Activated CD8-positive, alpha-beta memory T cell treated with anti-CD3 and anti-CD28 coated beads, Interleukin-2, amount 50 U/mL, for 24 hours (primary cell): ENCODE results near the gene AFTPH.

Experiments used
- DNase-seq: peaks from one replicate; pipeline ENCODE4 v3.0.0-alpha.2; 2020; ENCODE audit errors: extremely low read depth

The AFTPH gene

DNA sequence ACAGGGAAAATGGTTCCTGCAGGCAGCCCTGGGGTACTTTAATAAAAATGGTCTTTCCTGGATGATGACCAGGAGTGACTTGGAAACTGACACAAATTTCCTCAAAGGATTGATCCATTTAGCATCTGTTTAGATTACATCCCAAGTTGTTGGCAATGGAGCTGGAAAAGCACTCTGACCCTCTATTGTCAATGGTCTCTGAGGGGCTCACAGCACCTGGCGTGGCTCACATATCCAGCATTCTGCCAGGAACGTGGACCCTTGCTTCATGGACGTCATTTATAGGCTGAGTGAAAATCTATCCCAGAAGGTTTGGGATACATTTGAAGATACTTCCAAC lies 85.8 kb downstream of the AFTPH start:
- no peak for DNase-seq

DNA sequence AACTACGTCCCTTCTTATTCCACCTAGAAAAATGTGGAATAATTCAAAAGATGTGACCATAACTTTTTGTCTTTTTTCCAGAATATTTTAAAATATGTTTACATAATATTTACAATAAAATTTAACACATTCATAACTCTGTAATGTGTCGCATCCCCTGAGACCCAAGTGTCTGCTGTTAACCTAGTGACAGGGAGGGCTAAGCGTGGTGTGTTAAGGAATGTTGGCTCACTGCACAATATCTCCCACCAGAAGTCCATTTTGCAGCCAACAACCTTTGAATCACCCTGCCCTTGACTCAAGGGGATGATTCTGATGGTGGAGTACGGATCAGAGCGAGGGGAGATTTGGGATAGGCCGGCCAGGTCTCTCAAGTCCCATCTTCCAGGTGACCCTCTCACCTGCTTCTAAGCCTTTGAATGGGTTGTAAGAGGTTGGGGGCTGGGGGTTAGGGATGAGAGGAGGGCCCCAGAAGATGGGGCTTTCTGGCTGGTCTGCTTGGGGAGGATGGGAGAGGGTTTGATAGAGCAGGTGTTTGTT lies 86.3 kb downstream of the AFTPH start:
- DNase-seq = no peak

DNA sequence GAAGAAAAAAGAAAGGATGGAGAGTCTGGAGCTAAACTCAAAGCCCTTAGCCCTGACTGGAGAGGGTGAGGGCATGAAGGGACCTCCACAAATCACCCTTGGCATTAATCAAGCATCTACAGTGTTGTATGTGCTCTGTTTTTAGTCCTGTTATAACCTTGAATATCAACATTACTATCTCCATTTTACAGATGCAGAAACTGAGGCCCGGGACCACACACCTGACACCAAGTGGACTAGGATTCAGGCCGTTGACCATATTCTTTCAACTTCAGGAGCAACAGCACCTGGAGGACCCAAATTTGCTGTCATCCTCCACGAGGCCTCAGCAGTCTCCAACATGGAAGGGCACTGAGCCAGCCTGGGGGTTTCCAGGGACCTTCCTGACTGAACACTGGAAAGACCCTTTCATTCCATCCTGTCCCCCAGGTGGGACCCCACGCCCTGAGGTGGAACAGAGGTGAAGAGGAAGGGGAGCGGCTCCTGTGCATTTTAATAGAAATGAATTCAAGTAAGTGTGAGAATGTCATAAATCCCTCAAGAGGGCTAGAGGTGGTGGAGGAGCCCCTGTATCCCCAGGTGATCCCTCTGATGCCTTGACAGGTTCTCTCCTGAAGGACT lies 88.6 kb downstream of the AFTPH start:
- DNase-seq = no peak

DNA sequence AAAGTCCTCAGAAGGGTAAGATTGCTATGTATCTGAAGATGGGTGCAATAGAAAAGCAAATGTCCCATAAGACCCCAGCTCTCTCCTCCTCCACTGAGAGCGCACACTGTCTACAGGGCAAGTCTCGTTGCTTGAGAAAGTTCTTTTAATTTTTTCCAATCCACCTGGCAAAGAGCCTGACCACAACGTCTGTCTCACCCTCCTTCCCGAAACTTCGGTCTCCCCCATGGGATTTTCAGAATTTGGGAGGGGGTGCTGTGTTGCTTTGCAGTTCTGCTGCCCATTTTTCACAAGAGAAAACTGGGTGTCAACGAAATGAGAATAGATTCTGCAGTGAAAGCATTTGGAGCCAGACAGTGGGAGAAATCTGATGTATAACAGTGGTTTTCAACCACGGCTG lies 89.1 kb downstream of the AFTPH start:
- no peak for DNase-seq

DNA sequence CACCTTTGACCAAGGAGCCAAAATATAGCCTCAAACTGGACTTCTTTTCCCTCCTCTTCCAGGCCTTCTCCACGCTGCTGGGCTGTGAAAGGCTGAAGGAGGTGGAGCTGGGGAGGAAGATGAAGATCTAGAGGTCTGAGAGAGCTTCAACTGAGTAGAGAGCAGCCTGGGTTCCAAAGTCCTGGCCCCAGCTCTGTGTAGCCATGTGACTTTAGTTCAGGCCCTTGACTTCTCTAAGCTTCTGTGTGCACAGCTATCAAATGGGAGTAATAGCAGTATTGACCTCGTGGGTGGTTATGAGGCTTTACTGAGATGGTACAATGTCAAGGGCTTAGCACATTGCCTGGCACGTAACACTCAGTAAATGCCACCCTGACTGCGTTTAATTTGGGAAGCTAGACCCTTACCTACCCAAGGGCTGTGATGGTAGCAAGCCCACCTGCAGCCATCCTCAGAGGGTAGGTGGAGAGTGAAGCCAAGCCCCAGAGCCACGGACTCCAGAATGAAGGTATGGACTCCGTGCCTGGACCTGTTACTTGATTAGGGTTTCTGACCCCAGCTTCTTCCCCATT lies 91.2 kb downstream of the AFTPH start:
- DNase-seq = no peak

DNA sequence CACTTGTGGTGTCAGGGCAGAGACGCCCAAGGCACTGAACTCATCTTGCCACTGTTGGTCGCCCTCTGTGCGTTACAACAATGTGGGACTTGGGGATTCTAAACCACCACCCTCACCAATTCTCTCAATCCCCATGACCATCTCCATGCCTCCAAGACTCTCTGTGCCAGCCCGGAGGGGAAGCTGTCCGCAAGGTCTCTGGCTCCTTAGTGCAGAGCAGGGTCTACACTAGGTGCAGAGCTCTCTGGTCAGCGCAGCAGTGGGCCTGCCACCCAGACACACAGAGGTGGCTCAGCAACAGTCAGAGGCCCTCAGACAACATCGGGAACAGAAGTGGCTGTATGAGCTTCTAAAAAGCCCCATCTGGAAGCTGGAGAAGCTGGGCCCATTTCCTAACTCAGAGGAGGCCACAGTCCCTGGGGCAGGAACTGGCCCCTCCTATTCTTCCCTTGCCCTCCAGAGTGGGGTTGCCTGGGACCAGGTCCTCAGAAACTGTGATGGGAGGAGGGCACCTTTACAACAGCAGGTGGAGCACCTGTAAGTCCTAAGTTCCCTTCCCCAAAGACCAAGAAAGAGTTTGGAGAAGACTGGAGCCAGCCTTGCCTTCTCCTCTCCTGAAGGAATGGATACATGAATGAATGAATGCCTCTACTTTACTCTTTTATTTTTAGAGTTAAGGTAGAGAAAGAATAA lies 91.9 kb downstream of the AFTPH start:
- DNase-seq = no peak

DNA sequence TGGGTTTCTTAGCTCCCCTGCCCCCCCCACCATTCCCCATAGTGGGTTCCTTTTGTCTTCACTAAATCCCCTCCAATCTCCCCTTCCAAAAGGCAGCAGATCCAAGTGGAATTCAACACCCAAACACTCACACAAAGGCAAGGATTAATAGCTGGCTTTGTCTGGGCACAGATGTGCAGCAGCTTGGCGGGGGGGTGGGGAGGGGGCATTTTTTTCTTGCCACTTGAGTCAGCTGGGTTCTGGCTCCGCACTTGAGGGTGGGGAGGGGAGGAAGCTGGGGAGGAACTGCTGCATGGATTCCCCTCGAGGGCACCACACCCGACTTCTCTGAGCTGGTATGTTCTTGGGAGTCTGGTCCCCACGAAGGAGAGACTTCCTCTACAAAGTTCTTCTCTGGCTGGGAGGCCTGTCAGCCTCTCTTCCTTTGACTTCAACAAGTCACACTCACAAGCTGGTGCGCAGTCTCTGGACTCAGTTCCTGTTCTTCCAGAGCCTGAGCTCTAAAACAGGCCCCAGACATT lies 93.6 kb downstream of the AFTPH start:
- DNase-seq = no peak

DNA sequence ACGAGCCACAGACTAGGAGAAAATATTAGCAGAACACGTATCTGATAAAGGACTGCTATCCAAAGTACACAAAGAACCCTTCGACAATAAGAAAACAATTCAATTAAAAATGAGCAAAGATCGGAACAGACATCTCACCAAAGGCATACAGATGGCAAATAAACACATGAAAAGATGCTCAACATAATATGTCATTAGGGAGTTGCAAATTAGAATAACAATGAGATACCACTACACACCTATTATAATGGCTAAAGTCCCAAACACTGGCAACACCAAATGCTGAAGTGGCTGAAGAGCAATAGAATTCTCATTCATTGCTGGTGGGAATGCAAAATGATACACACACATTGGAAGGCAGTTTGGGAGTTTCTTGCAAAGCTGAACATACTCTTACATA lies 96.5 kb downstream of the AFTPH start:
- DNase-seq = no peak

DNA sequence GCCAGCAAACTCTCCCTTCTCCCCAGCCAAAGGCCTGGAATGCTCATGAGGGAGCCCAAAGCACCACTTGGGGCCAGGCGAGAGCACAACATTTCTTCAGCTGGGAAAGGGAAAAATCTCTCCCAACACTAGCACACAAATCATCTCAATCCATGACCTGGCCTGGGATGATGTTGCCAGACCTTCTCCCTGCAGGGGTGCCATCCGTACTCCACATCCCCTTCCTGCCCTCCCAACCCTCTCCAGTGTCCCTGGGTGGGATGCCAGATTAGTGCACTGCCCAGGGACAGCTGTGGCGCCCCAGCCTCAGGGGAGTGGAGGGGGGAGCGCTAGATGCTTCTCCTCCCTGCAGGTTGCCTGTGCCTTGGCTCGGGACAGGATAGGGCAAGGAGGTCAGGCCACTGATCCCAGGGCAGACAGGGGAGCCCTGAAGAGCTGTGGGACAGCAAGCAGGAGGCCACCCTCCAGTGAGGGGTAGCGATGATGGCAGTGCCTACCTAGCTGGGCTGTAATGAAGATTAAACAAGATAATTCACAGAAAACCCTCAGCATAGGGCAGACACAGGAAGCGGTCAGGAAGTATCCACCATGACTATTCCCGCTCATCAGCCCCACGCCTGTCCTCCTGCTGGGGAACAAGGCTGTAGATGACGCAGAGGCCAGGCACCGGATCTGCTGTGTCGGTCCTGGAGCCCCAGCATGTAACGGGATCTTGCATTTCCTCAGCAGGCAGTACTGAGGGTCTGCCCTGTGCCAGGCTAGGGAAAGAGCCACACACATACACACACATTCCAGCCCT lies 98.5 kb downstream of the AFTPH start:
- no peak for DNase-seq

DNA sequence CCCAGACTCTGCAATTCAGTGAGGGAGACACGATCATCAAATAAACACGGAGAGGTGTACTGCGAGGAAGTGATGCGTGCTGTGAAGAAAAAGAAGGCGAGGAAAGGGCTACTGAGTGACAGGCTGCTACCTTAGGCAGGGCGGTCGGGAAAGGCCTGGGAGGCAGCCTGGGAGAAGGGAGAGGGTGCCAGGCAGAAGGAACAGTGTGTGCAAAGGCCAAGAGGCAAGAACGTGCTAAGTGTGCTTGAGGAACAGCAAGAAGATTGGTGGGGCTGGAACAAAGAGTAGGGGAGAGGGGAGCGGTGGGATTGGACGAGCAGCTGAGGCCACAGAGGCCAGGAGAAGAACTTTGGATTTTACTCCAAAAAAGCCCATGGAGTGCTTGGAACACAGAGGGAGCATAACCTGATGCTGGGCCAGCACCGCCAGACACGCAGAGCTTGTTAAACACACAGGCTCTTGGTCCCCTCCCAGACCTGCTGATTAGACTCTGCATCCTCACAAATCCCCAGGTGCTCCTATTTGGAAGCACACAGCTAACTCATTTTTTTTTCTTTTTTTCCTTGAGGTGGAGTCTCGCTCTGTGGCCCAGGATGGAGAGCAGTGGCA lies 99.2 kb downstream of the AFTPH start:
- no peak for DNase-seq

DNA sequence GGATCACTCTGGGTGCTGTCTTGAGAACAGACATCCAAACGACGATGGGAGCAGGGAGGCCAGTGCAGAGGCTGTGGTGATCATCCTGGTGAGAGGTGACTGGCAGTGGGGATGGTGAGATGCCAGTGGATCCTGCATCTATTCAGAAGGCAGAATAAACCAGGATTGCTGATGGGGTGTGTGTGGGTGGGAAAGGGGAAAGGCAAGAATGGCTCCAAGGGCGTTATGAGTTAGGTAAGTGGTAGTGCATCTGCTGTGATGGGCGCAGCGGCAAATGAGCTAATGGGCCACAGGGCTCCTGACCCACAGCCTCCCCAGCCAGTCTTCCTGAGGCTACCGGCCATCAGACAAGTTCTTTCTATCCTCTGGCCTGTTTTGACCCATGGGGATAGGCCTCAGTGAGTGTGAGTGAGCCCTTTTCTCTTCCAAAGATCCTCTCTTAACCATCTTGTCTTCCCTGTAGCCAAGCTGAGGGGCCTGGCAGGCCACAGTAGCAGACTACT lies 100.0 kb downstream of the AFTPH start:
- DNase-seq = no peak

DNA sequence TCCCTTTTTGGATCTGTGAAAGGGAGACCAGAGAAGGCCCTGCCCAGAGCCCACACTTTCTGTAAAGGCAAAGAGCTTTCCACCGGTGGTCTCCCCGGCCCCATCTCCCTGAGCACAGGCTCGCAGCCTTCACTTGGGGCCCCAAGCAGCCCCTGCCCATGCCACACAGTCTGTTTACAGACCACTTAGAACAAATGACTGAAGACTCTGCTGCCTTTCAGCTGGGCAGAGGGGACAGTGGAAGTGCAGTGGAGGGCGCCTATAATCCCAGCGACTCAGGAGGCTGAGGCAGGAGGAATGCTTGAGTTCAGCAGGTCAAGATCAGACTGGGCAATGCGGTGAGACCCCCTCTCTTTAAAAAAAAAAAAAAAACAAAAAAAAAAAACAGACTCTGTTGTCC lies 100.7 kb downstream of the AFTPH start:
- no peak for DNase-seq

DNA sequence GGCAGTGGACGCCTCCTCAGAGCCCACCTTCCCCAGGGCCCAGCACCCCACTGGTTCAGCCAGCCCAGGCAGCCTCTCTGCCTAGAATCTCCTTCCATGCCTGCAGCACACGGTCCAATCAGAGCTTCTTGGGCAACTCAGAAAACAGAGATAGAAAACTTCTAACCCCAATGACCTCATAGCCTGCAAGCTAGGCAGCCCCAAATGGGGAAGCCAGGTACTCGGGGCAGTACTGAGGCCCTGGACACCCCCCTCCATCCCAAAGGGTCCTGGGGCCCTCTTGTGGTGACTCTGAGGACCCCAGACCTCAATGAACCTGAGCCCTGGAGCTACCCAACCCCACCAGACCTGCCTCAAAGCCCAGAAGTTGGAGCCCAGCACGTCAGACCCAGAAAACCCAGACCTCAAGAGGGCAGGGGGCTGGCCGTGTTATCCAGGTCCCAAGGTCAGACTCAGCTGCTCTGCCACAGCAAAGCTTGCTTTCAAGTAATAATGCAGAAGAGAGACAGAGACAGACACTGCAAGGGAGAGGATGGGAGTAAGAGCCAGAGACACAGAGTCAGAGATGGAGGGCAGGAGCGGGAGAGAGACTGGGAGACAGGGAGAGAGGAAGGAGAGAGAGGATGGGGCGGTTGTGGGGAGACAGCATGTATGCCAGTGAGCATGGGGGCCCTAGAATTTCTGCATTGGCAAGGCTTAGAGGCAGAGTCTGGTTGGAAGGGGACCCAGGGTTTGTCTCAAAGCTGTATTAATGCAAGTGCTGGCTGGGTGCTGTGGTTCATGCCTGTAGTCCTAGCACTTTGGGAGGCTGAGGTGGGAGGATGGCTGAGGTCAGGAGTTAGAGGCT lies 101.4 kb downstream of the AFTPH start:
- DNase-seq = no peak

DNA sequence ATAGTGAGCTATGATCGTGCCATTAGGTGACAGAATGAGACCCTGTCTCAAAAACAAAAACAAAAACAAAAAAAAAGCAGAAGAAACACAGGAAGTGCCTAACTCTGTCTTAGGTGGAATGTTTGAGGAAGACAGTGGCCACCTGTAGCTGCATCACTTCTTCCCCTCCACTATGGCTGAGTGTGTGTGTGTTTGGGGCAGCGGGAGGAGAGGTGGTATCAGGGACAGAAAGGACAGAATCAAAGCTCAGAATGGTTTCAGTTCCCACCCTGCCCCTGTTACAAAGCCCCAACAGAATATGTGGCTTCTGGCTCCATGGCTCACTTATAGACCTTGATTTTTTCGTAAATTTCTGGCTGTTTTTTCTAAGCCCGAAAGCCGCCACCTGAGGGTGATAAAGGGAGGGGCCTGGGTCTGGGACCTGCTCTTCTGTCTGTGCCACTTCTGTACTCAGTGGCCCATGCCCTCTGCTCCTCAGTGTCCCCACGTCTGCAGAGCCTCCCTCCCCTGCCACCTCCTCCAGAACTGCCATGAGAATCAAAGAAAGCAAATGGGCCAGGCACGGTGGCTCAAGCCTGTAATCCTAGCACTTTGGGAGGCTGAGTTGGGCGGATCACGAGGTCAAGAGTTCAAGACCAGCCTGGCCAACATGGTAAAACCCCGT lies 102.2 kb downstream of the AFTPH start:
- DNase-seq = no peak

DNA sequence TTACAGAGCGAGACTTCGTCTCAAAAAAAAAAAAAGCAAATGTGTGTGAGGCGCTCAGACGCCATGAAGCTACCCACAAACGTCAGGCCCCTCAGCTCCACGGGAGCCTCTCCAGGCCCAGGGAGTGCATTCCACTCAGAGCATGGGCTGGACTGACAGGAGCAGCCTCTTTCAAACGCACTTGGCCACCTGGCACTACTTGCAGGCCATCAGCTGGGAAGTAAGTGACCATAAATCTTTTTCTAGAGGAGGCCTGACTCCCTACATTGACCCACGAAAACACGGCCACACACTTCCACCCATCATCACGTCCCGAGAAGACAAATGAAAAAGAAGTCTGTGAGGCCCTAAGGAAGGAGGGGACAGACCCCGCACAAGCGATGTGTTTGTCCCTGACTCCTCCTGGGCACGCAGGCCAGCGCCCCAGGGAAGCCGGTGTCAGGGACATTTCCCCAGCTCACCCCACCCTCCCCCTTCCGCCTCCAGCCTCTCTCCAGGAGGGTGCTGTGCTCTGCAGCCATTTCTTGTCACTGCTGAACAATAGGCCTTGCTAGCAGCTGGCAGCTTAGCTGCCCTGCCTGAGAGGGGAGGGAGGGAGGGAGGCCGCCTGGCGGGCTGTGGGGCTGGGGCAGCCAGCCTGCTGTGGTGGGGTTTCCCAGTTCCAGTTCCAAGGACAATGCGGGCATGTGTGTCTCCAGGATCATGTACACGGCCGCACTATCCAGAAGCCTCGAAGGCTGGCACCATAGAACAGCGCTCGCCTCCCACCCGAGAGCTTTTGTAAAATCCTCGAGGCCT lies 103.0 kb downstream of the AFTPH start:
- no peak for DNase-seq

DNA sequence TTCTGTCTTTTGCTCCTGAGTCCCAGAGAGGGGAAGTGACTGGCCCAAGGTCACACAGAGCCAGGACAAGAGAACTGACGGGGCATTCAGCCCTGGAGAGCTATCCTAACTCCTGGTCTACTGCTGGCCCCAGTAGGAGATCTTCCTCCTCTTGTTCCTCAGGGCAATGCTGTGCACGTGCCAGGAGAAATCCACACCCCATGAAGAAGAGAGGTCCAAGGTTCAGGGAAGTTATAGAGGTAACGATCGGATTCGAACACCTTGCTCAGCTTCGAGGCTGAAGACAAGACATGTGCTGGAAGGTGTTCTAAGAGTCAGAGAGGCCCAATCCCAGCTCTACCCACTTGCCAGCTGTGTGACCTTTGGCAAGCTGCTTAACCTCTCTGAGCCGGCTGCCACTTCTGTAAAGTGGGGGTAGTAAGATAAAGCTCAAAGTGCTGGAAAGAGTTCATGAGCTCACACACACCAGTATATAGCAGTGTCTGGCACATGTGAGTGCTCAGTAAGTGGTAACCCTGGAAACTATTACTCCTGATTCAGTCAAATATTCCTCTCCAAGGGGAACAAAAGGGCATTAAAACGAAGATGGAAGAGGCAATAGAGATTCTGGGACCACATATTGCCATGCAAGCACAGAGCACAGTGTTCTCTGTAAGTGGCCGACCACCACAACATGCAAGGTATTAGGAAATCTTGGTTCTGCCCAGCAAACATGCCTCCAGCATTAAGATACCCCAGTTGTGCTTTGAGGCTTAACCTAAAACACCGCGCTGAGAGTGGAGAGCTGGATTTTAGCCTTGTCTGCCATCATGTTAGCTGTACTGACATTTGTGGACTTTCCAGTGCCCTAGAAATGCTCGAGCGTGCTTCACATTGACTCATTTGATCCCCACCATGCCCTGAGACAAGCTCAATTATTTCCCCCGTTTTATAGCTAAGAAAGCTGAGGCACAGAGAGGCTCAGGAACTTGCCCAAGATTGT lies 104.0 kb downstream of the AFTPH start:
- DNase-seq = no peak

DNA sequence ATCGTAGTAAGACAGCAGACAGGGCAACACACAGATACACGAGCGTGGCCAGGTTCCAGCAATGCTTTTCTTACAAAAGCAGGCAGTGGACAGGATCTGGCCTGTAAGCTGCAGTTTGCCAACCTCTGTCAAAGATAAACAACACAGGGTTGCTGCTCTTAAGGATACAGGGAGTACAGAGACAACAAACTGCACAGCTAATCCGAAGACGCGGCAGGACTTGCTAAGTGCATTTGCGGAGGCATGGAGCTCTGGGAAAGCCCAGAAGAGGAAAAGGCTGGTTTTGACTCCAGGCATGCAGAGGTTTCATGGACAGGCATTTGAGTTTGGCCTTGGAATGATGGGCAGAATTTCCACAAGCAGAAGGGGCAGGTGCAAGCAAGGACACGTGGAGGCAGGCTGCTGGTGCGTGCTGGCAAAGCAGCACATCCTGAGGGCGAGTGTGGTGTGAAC lies 105.2 kb downstream of the AFTPH start:
- no peak for DNase-seq

DNA sequence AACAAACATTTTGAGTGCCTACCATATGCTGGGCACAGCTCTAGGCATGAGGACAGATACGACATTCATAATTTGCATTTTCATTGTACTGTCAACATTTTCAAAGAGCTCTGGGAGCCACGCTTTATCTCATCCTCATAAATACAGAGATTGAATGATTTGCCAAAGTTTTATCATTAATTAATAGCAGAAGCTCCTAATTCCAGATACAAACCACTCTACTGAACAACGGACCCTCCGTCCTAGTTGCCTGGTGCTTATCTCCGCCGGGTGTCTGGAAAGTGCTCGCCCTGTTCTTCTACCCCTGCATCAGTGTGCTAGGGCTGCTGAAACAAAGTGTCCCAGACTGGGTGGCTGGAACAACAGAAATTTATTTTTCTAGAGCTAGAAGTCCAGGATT lies 105.7 kb downstream of the AFTPH start:
- no peak for DNase-seq
